Measurements from ENCODE around the gene CLPX.
"Not testable (repeated sequence)": the region's sequence is repeated elsewhere in the genome, so short reads cannot be mapped to it uniquely, and the experiment has no call there.

The CLPX gene

GRCh38 chr15:65164139-65164538, 21.0 kb downstream of the CLPX start:
- DNase-seq = no peak

DNA sequence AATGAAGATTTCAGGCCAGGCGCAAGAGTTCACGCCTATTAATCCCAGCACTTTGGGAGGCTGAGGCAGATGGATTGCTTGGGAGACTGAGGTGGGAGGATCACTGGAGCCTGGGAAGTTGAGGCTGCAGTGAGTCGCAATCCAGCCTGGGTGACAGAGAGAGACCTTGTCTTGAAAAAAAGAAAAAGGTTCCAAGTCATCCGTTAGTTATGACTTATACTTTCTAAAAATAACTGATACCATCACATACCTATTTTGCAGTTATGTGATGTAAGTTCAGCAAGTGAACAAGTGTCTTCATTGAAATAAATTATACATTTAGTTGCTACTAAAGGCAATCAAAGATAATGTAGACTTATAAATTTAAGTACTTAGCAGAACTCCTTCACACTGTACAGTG, 22.1 kb downstream of the CLPX start:
- no peak for DNase-seq

GRCh38 chr15:65156692-65157091, 28.4 kb downstream of the CLPX start:
- no peak for DNase-seq

- no peak for DNase-seq
These were observed 30.4 kb downstream of the CLPX start for GRCh38 chr15:65154720-65155119.

DNA sequence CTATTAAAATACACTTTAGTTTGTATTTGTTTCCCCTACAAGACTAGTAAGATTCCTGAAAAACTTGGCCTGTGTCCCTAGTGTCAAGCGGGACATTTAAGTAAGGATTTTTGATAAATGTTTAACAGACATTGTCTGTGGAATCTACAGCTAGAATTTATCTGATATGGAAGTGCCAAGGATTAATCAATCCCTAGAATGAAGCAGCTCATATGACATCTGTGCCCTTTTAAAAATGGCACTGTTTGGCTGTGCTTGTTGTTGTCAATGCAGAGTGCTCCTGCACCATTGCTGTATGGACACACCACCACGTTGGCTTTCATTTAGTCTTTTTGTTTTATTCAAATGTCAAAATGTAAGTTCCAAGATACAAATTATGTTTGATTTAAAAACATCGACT, 37.2 kb downstream of the CLPX start:
- no peak for DNase-seq

DNA sequence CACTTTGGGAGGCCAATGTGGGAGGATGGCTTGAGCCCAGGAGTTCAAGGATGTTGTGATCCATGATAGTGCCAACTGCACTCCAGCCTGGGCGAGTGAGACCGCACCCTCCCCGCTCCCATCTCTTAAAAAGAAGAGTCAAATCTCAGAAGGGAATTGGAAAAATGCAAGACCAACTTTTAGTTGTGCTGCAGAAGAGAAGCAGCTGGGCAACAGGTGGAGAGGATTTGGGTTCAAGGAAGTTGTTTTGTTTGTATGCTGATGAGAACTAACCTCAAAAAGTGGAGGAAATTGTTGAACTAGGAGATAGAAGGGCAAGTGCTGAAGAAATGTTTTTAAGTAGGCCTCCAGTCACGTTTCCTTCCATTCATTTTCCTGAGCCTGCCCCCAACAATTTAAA, 38.7 kb downstream of the CLPX start:
- no peak for DNase-seq

GRCh38 chr15:65138631-65139030, 46.5 kb downstream of the CLPX start:
- not testable (repeated sequence) for DNase-seq

GRCh38 chr15:65137893-65138292, 47.2 kb downstream of the CLPX start:
- DNase-seq = not testable (repeated sequence)

DNA sequence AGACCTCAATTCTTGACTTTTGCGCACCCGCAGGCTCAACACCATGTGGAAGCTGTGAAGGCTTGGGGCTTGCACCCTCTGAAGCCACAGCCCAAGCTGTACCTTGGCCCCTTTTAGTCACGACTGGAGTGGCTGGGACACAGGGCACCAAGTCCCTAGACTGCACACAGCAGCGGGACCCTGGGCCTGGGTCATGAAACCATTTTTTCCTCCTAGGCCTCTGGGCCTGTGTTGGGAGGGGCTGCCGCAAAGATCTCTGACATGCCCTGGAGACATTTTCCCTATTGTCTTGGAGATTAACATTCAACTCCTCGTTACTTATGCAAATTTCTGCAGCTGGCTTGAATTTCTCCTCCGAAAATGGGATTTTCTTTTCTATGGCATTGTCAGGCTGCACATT, 48.1 kb downstream of the CLPX start:
- DNase-seq = not testable (repeated sequence)

DNA sequence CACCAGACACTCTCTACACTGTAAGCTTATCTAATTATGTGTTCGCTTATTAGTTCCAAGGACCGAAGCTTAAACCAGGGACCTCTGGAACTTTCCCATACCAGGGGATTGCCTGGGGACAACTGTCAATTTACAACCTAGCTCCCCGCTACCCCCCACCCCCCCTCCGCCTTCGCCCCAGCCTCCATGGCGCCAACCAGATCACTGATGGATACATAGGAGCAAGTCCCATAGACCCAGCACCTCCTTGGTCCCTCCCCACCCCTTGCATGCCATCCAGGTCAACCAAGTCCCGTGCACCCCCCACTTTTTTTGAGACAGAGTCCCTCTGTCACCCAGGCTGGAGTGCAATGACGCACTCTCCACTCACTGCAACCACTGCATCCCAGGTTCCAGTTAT, 50.6 kb downstream of the CLPX start:
- no peak for DNase-seq

DNA sequence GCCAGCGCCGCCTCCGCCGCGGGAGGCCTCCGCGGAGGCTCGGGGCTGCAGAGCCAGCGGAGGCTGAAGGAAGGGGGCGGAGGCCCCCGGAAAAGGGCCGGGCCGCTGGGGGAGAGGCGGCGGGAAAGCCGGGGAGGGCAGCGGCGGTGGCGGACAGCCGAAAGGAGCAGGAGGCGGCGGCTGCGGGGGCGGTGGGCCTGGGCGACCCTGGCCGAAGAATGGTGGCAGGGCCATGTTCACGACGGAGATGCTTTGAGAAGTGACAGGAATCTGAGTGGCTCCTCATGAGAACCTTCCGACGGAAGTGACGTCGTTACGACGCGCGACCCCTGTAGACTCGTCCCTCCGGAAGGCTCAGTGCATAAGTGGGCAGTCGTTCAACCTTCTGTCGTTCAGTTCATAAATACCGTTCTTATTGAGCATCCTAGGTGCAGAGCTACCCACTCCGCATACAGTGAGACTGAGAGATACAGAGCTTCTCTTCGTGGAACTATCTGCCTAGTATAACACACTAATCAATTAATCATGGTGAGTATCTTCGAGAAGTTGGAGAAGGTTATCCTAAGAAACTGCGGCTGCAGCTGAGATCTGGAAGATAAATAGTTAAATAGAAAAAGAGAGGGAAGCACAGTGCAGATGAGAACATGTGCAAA, 51.5 kb downstream of the CLPX start, which contains the start of gene PDCD7:
TSS of gene PDCD7 (minus strand) at position 261 of the 653 bp plus-strand sequence. CDS start at position 234, 27 bp downstream.
- DNase-seq = peak; percentile 93

DNA sequence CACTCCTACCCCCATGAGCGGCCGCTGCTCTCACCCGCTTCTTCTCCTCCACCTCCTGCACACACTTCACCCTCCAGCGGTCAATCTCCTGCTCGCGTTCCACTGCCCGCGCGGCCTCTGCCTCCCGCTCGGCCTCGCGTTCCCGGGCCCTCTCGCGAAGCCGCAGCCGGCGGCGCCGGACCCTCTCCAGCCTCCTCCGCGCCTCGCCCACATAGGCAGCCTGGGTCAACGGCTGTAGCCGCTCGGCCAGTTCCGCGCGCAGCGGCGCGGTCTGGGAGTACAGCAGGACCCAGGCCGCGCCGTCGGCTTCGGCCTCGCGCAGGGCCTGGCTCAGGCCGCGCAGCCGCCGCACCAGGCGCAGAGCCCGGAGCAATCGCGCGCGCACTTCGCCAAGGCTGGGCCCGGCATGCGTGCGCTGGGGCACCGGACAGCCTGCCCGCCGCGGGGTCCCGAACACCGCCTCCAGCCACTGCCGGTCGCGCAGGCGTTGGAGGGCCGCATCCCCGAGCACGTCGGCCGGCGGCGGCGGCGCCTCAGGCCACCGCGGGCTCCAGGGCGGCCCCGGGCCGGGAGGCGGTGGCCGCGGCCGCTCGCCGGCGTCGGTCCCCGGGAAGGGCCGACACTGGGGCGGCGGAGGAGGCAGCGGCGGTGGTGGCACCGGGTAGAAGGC, 52.1 kb downstream of the CLPX start:
- DNase-seq = peak; percentile 39

GRCh38 chr15:65130941-65131340, 54.2 kb downstream of the CLPX start:
- DNase-seq = no peak

GRCh38 chr15:65115542-65115941, 69.6 kb downstream of the CLPX start:
- DNase-seq = no peak

- DNase-seq = no peak
These were observed 70.1 kb downstream of the CLPX start, which contains the start of gene UBAP1L for GRCh38 chr15:65115086-65115485. Gene UBAP1L (minus strand): TSS chr15:65115200. CDS start chr15:65106215, 8,985 bp downstream.

DNA sequence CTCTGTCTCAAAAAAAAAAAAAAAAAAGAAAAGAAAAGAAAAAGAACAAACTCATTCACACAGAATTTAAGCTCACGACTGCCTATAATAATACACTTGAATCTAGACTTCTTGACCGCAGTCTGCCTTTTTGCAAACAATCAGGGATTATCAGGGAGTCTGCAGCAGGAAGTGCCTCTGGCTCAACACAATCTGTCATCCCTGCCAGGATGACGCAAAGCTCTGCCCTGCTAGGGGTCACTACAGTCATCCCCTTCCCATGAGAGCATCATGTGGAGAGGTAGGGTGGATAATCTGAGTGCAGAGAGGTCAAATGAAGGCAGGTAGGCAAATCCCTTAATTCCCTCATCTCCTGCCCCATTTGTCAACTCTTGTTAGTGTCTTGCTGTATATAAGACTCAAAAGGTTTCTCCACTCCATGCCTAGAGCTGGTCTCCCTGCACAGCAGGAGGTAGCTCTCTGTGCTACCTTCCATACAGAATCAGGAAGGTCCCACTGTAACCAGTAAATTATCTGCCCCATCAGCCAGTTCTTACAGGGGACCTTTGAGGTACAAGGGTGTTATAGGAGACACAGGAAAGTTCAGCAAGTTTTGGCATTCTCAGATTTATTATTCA, 74.4 kb downstream of the CLPX start:
- no peak for DNase-seq

DNA sequence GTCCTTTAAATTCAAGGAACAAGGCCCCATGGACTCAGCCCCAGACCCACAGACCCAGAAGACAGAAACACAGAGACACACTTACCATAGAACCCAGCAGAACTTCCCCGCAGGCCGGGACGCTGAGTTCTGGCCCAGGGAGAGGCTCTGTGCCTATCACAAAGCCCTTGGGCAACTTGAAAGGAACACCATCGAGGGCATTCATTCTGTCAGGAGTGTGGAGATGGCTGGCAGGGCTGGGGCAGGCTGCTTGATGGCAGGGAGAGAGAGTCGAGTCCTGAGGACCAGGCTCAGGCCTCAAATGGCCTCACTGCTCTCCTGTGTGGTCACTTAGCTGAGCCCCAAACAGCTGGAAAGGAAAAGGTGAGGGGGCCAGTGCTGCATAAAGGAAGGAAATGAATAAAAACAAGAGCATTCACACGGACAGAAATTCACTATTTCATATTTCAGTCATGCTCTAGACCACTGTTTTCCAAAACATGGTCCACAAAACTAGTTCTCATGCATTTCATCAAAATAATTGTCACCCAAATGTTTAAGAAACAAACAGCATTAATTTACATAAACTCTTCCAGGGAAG, 79.0 kb downstream of the CLPX start:
- DNase-seq = peak; percentile 16

- no peak for DNase-seq
These were observed 80.1 kb downstream of the CLPX start for GRCh38 chr15:65105038-65105437.

DNA sequence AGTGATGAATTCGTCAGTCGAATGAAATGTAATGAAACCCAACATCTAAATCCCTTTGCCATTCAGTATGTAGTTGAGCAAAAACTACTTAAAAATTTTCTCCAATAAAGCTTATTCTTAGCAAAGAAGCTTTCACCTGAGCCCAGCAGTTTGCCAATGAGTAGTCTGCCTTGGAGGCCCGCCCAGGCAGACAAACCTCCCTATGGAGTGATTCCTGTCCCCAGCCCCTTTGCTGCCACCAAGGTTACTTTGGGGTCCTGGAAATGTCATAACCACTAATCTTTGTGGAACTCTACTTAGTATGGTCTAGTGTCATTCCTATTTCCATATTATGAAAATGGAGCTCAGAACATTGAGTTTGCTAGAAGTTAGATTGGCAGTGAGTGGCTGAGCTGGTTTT, 82.2 kb downstream of the CLPX start:
- DNase-seq = no peak

- DNase-seq = no peak
These were observed 83.0 kb downstream of the CLPX start for GRCh38 chr15:65101891-65102708.

- peak; percentile 61 for DNase-seq
These were observed 83.7 kb downstream of the CLPX start for GRCh38 chr15:65101411-65101890.

DNA sequence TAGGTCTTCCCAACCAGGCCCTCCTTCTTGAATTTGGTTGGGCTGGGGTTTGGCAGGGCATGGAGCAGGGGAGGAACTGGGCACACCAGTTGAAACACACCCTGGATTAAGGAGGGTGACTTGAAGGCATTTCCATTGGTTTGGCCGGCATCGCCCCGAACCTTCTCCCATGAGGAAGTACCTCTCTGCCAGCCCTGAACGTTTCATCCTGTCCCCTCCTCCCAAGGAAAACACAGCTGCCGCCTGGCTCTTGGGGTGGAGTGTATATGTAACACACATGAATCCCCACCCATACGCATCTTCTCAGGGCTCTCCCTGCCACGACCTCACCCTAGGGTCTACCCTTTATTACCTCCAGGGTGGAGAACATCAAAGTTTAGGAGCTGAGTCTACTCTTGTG, 84.7 kb downstream of the CLPX start:
- no peak for DNase-seq

GRCh38 chr15:65099801-65100200, 85.3 kb downstream of the CLPX start:
- not testable (repeated sequence) for DNase-seq
